Astrocyte (in vitro differentiated cells and primary cell): ENCODE data around the gene KMT2C.

ENCODE experiments used
- EZH2 ChIP-seq: IDR thresholded peaks from 2 replicates; pipeline ENCODE4 v1.6.1; 2012; ENCODE audit warnings: mild to moderate bottlenecking, low read length, inconsistent platforms; ENCODE audit not compliant: insufficient read depth
- TF ChIP-seq, protein P1 (sequence below): IDR thresholded peaks from 2 replicates; pipeline ENCODE4 v1.5.1; 2011; ENCODE audit warnings: low read depth, mild to moderate bottlenecking, inconsistent platforms, low read length, moderate library complexity; ENCODE audit not compliant: insufficient read depth

DNA sequence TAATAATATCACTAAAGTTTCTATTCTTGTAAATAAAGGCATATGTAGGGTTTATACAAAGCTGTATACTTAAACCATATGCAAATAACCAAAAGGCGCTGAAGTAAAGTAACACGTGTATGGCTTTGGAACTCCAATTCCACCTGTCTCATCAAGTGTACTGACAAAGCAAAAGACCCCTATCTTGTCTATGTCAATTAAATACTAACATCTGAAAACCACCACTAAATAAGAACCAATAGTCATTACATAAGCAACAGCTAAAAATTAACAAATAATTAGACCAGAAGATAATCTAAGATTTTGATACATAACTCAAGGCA is 93.9 kb downstream of the KMT2C start:
- TF ChIP-seq, protein P1, sequence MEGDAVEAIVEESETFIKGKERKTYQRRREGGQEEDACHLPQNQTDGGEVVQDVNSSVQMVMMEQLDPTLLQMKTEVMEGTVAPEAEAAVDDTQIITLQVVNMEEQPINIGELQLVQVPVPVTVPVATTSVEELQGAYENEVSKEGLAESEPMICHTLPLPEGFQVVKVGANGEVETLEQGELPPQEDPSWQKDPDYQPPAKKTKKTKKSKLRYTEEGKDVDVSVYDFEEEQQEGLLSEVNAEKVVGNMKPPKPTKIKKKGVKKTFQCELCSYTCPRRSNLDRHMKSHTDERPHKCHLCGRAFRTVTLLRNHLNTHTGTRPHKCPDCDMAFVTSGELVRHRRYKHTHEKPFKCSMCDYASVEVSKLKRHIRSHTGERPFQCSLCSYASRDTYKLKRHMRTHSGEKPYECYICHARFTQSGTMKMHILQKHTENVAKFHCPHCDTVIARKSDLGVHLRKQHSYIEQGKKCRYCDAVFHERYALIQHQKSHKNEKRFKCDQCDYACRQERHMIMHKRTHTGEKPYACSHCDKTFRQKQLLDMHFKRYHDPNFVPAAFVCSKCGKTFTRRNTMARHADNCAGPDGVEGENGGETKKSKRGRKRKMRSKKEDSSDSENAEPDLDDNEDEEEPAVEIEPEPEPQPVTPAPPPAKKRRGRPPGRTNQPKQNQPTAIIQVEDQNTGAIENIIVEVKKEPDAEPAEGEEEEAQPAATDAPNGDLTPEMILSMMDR, result no peak
- TF ChIP-seq EZH2, result no peak
